Omental fat pad (tissue), 4 donors: ENCODE measurements around the gene STAT5B. TPM values are rescaled to one million over a fixed set of nuclear protein-coding genes. Genes with fewer than 3 reads are reported as not detected.
A peak's percentile ranks its signal among the peaks of the same experiment; 100 is the strongest.
"Not testable (repeated sequence)": the region's sequence is repeated elsewhere in the genome, so short reads cannot be mapped to it uniquely, and the experiment has no call there.

Source experiments
- ATAC-seq: fragments of 150-250 bp; one replicate; pipeline ENCODE4 v1.9.1; 2016; ENCODE audit warnings: mild to moderate bottlenecking, moderate library complexity; ENCODE audit not compliant: low FRiP score
- DNase-seq: peaks from one replicate; pipeline ENCODE4 v3.0.0-alpha.2; 2019; ENCODE audit warnings: low spot score
- total RNA-seq, 4 donors: library from RNA; depleted of rRNA; stranded (reverse); fragments of >200 nt; gene quantifications; one replicate each; pipeline ENCODE4 v1.1.0, GENCODE V29; 2016
- TF ChIP-seq, protein P1 (sequence below), 3 donors: fragments of 450-650 bp; IDR thresholded peaks; one replicate each; pipeline ENCODE4 v1.5.1; 2016 to 2017; ENCODE audit warnings: antibody characterized with exemption in 3 of 3, mild to moderate bottlenecking in 3 of 3, moderate library complexity in 2 of 3

STAT5B gene
- total RNA-seq, 4 donors from 2014 or later, result 66.6 to 130 (median 111) TPM

DNA sequence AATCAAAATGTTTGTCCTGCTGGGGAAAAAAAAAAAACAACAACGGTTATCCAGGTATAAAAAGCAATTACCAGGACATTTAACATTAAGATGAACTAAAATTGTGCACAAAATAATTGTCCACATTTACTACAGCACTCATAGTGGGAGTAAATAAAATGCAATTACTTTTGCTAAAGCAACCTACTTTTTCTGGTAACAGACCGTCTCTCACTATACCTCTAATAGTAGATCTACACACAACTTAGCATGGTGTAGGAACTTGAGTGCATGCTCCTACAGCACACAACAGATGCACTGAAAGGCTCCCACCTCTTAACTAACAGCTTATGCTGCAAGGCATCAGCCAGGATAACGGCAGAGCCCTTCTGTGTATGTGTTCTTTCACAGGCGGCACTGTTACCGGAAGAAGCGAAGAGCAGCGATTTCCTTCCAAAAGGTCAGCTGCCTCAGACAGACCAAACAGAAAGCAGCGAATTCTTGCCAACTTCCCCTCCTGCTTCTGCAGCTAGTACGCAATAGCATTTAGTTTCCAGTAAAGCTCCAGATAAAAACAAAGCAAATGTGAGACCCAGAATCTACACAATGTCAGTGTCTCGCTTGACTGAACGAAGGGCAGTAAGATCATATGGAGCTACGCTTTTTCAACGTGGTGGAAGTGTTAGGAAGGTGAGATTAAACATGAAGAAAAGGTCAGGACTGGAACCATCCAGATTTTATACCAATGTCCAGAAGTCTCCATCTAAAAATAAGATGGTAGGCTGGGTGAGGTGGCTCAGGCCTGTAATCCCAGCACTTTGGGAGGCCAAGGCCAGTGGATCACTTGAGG lies 27.6 kb downstream of the STAT5B start:
- DNase-seq (no peak), ATAC-seq (peak; percentile 89)

GRCh38 chr17:42247734-42248133 lies 28.5 kb downstream of the STAT5B start:
- DNase-seq, result no peak
- no peak for ATAC-seq
- TF ChIP-seq, protein P1, sequence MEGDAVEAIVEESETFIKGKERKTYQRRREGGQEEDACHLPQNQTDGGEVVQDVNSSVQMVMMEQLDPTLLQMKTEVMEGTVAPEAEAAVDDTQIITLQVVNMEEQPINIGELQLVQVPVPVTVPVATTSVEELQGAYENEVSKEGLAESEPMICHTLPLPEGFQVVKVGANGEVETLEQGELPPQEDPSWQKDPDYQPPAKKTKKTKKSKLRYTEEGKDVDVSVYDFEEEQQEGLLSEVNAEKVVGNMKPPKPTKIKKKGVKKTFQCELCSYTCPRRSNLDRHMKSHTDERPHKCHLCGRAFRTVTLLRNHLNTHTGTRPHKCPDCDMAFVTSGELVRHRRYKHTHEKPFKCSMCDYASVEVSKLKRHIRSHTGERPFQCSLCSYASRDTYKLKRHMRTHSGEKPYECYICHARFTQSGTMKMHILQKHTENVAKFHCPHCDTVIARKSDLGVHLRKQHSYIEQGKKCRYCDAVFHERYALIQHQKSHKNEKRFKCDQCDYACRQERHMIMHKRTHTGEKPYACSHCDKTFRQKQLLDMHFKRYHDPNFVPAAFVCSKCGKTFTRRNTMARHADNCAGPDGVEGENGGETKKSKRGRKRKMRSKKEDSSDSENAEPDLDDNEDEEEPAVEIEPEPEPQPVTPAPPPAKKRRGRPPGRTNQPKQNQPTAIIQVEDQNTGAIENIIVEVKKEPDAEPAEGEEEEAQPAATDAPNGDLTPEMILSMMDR (IDR thresholded peaks at IDR 0.05), result no peak

More for the DNA sequence above, 27.6 kb downstream of the STAT5B start:
- TF ChIP-seq, protein P1 (IDR thresholded peaks at IDR 0.05), result no peak

GRCh38 chr17:42246515-42246914 lies 29.7 kb downstream of the STAT5B start:
- DNase-seq (no peak), ATAC-seq (no peak)
- TF ChIP-seq, protein P1 (IDR thresholded peaks at IDR 0.05), result no peak

DNA sequence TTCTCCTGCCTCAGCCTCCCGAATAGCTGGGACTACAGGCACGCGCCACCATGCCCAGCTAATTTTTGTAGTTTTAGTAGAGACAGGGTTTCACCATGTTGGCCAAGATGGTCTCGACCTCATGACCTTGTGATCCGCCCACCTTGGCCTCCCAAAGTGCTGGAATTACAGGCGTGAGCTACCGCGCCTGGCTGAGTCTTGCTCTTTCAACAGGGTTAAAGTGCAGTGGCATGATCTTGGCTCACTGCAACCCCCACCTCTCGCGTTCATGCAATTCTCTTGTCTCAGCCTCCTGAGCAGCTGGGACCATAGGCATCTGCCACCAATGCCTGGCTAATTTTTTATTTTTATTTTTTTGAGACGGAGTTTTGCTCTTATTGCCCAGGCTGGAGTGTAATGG lies 31.0 kb downstream of the STAT5B start:
- ATAC-seq, DNase-seq: not testable (repeated sequence)

- not testable (repeated sequence) for DNase-seq, ATAC-seq
Observed at GRCh38 chr17:42244116-42244515, 32.1 kb downstream of the STAT5B start.

DNA sequence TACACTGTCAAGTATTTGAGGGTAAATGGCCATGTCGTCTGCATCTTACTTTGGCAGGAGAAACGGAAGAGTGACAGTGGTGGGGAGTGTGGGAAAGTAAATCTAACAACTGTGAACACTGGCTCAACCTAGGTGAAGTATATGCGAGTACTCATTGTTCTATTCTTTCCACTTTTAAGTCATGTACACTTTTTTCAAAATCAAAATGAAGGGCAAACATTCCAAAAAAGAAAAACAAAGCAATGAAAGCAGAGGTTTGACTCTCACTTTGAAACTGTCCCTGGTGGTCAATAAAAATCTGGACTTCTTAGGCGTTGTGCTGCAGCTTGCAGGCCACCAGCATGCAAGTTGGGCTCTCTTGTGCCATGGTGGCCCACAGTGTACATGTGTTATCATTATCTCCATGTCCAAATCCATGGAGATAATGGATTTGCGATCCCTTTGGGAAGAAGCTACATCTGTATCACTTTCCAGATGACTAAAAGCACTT lies 32.7 kb downstream of the STAT5B start:
- TF ChIP-seq, protein P1 (IDR thresholded peaks at IDR 0.05), result no peak

GRCh38 chr17:42241871-42242270 lies 34.3 kb downstream of the STAT5B start:
- TF ChIP-seq, protein P1 (IDR thresholded peaks at IDR 0.05), result no peak
- ATAC-seq (no peak), DNase-seq (no peak)

More for the DNA sequence above, 32.7 kb downstream of the STAT5B start:
- DNase-seq (no peak), ATAC-seq (no peak)

DNA sequence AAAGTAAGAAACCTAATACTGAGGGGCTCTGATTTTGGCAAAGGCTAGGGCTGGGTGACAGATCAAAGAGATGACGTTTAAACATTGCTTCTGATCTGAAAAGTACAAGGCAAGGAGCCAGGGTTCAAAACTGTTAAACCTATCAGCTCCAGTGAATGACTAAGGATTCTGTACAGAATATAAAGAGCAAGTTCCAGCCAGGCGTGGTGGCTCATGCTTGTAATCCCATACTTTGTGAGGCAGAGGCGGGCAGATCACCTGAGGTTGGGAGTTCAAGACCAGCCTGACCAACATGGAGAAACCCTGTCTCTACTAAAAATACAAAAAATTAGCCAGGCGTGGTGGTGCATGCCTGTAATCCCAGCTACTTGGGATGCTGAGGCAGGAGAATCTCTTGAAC lies 35.3 kb downstream of the STAT5B start:
- not testable (repeated sequence) for ATAC-seq

More for the DNA sequence above, 35.3 kb downstream of the STAT5B start:
- not testable (repeated sequence) for DNase-seq
